DND-41 (cell line): Measurements from ENCODE around the gene SNX1.
"Not testable (repeated sequence)": the region's sequence is repeated elsewhere in the genome, so short reads cannot be mapped to it uniquely, and the experiment has no call there.

Source experiments
- ATAC-seq: fragments of 200-7000 bp; cut with Tn5 transposase; 3 replicates; pipeline ENCODE4 v1.9.1; 2021; ENCODE audit warnings: low read depth; ENCODE audit not compliant: insufficient read depth
- DNase-seq: peaks from one replicate; pipeline ENCODE4 v3.0.0-alpha.2; 2020
- H2AFZ ChIP-seq: 2 replicates; pipeline ENCODE4 v1.6.0; 2012; ENCODE audit warnings: low read depth, low read length
- H3K27ac ChIP-seq: 2 replicates; pipeline ENCODE4 v1.5.1; 2012; ENCODE audit warnings: low read length, inconsistent platforms
- H3K27me3 ChIP-seq: fragments of 200-600 bp; sonication (generic); 2 replicates; pipeline ENCODE4 v1.6.0; 2012; ENCODE audit warnings: low read length, mild to moderate bottlenecking, inconsistent platforms; ENCODE audit not compliant: insufficient read depth, poor library complexity
- H3K36me3 ChIP-seq: 2 replicates; pipeline ENCODE4 v1.5.1; 2012; ENCODE audit warnings: low read length, inconsistent platforms; ENCODE audit not compliant: insufficient read depth
- H3K4me1 ChIP-seq: 2 replicates; pipeline ENCODE4 v1.5.1; 2012; ENCODE audit warnings: mild to moderate bottlenecking, low read length; ENCODE audit not compliant: insufficient read depth
- H3K4me2 ChIP-seq: 2 replicates; pipeline ENCODE4 v1.6.0; 2012; ENCODE audit warnings: mild to moderate bottlenecking, moderate library complexity, low read length, inconsistent platforms; ENCODE audit not compliant: insufficient read depth
- H3K4me3 ChIP-seq, 2 experiments: fragments of 200-600 bp in 1 of 2; shearing (Covaris generic) in 1 of 2; 2 replicates each; pipeline ENCODE4 v1.5.1; 2012 to 2016; ENCODE audit warnings: inconsistent platforms in 2 of 2, low read length in 2 of 2, mild to moderate bottlenecking in 2 of 2, low read depth in 1 of 2, moderate library complexity in 1 of 2
- H3K79me2 ChIP-seq: 2 replicates; pipeline ENCODE4 v1.6.0; 2012; ENCODE audit warnings: low read length, inconsistent platforms; ENCODE audit not compliant: insufficient read depth
- H3K9ac ChIP-seq: 2 replicates; pipeline ENCODE4 v1.6.0; 2012; ENCODE audit warnings: low read depth, mild to moderate bottlenecking, inconsistent platforms, low read length, moderate library complexity
- H3K9me3 ChIP-seq: 2 replicates; pipeline ENCODE4 v1.5.1; 2012; ENCODE audit warnings: low read length, moderate library complexity, mild to moderate bottlenecking, inconsistent platforms; ENCODE audit not compliant: insufficient read depth, severe bottlenecking
- H4K20me1 ChIP-seq: 2 replicates; pipeline ENCODE4 v1.6.0; 2012; ENCODE audit warnings: low read length; ENCODE audit not compliant: insufficient read depth
- CTCF ChIP-seq: IDR thresholded peaks from 2 replicates; pipeline ENCODE4 v1.5.1; 2012; ENCODE audit warnings: borderline replicate concordance, low read length, moderate library complexity, mild to moderate bottlenecking; ENCODE audit not compliant: poor library complexity, severe bottlenecking; ENCODE audit errors: extremely low read depth
- EZH2 ChIP-seq: IDR thresholded peaks from 3 replicates; pipeline ENCODE4 v1.6.1; 2012; ENCODE audit warnings: borderline replicate concordance, low read depth, mild to moderate bottlenecking, moderate library complexity, low read length, inconsistent platforms; ENCODE audit not compliant: severe bottlenecking

SNX1 gene

GRCh38 chr15:64072812-64073211, 23.0 kb upstream of the SNX1 start:
- TF ChIP-seq EZH2: no peak
- TF ChIP-seq CTCF: no peak
- DNase-seq (no peak), ATAC-seq (no peak)
- Histone ChIP-seq H3K27me3 (no peaks in the 10 kb centered on the region), H3K27ac (no peak overlapping the region), H3K36me3 (peaks cover 24% of the 10 kb centered on the region), H2AFZ (no peak overlapping the region), H3K4me2 (no peak overlapping the region), H3K9me3 (no peaks in the 10 kb centered on the region), H3K4me3 (no peak overlapping the region), H4K20me1 (no peaks in the 10 kb centered on the region), H3K9ac (no peak overlapping the region), H3K79me2 (peaks cover 3% of the 10 kb centered on the region; the same call in 1 of the 2 replicates), H3K4me1 (no peaks in the 10 kb centered on the region)

- peaks cover 24% of the 10 kb centered on the region for H3K36me3 ChIP-seq
- H3K9me3 ChIP-seq, H3K4me1 ChIP-seq, DNase-seq, H3K4me3 ChIP-seq, ATAC-seq, H3K9ac ChIP-seq, H3K27me3 ChIP-seq, H3K4me2 ChIP-seq, H2AFZ ChIP-seq, H4K20me1 ChIP-seq, H3K27ac ChIP-seq, H3K79me2 ChIP-seq: not testable (repeated sequence)
Measured at GRCh38 chr15:64073496-64073895, 22.3 kb upstream of the SNX1 start.

GRCh38 chr15:64082757-64083156, 13.0 kb upstream of the SNX1 start:
- TF ChIP-seq EZH2 (no peak), CTCF (no peak)
- Histone ChIP-seq H3K9ac (no peak overlapping the region), H3K9me3 (no peaks in the 10 kb centered on the region), H3K36me3 (peaks cover 12% of the 10 kb centered on the region), H3K27ac (no peak overlapping the region), H3K4me3 (no peak overlapping the region), H3K4me2 (no peak overlapping the region), H3K79me2 (peaks cover 4% of the 10 kb centered on the region), H2AFZ (no peak overlapping the region), H3K4me1 (no peaks in the 10 kb centered on the region), H3K27me3 (no peaks in the 10 kb centered on the region), H4K20me1 (peaks cover 3% of the 10 kb centered on the region; the same call in 1 of the 2 replicates)
- DNase-seq (no peak), ATAC-seq (no peak)

- 0 out of 2 replicates have a peak, but pooled peaks cover 2% of the 10 kb centered on the region for H4K20me1 ChIP-seq
- TF ChIP-seq CTCF: no peak
- TF ChIP-seq EZH2: no peak
- H3K27me3 ChIP-seq: no peaks in the 10 kb centered on the region
- H3K79me2 ChIP-seq: peaks cover 55% of the 10 kb centered on the region
- peaks cover 19% of the 10 kb centered on the region for H3K36me3 ChIP-seq
- DNase-seq (no peak), ATAC-seq (no peak)
- H3K9me3 ChIP-seq: no peaks in the 10 kb centered on the region
- H3K27ac ChIP-seq: no peak overlapping the region
- peaks cover 21% of the 10 kb centered on the region for H3K4me1 ChIP-seq
- no peak overlapping the region for H3K4me2 ChIP-seq
- no peak overlapping the region for H2AFZ ChIP-seq
- no peak overlapping the region for H3K4me3 ChIP-seq
- no peak overlapping the region for H3K9ac ChIP-seq
Measured at GRCh38 chr15:64089543-64090280, 6.1 kb upstream of the SNX1 start.
